Tongue (tissue), 2 donors: Measurements from ENCODE around the gene CSK. TPM values are rescaled to one million over a fixed set of nuclear protein-coding genes. Genes with fewer than 3 reads are reported as not detected.
A peak's percentile ranks its signal among the peaks of the same experiment; 100 is the strongest.

Experiments used
- DNase-seq: peaks from one replicate; pipeline ENCODE4 v3.0.0-alpha.2; 2015
- total RNA-seq: library from RNA; depleted of rRNA; stranded (reverse); fragments of >200 nt; gene quantifications from one replicate; pipeline ENCODE4 v1.2.3, GENCODE V29; 2014

The CSK gene
- total RNA-seq, 1 donor from 2014 or later = 27.6 TPM

DNA sequence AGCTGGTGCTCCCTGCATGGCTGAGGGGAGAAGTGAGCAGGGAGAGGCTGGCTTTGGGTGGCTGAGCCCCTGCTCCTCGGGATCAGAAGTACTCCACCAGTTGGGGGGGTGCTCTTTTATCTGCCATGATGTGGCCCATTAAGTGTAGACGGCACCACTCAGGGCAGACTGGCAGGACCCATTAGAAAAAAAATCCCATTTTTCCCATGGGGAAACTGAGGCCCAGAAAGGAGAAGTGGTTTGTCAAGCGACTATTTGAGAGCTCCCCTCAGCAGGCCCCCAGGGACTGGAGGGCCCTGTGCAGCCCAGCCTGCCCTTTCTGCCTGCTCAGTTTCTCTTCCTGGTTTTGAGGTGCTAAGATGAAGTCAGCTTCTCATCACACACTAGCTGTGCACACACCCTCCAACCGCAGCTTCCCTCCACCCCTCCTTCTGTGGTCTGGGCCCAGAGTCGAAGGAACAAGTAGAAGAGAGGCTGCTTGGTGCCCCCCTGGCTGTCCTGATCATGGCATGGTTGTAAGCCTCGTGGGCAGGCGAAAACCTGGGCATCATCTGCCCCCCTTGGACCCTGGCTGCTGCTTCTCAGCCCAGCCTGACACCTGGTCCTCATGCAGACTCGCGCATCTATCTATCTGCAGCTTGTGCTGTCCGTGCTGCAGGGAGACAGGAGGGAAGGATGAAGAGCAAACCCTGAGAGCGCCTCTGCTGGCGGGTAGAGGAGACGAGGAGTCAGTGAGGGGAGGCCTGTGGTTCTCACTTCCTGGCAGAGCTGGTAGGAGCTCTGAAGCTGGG is 5.6 kb downstream of the CSK start:
- peak; percentile 50 for DNase-seq

GRCh38 chr15:74788042-74788682 is 6.3 kb downstream of the CSK start:
- no peak for DNase-seq

DNA sequence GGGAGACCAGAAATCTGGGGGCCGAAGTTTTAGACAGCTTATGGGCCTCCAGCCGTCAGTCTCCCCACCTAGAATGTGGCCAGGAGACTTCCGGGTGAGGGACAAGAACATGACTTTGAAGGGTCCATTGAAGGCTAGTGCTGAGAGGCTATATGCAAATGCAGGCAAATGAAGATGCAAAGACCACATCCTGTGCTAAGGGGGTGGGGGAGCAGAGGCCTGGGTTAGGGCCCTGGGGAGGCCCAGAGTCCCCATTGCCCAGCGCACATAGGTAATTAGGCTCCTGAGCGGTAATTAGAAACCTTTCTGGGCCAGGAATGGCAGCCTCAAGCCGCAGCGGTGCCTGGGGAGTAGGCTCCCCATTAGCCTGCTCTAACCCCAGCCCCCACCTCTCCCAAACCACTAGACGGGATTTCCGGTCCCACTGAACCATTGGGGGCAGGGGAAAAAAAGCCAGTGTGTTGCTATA is 6.8 kb downstream of the CSK start:
- no peak for DNase-seq

GRCh38 chr15:74789171-74789631 is 7.3 kb downstream of the CSK start:
- DNase-seq = no peak

GRCh38 chr15:74789741-74790079 is 7.8 kb downstream of the CSK start:
- DNase-seq = no peak

GRCh38 chr15:74790080-74790916 is 8.4 kb downstream of the CSK start:
- peak; percentile 73 for DNase-seq

DNA sequence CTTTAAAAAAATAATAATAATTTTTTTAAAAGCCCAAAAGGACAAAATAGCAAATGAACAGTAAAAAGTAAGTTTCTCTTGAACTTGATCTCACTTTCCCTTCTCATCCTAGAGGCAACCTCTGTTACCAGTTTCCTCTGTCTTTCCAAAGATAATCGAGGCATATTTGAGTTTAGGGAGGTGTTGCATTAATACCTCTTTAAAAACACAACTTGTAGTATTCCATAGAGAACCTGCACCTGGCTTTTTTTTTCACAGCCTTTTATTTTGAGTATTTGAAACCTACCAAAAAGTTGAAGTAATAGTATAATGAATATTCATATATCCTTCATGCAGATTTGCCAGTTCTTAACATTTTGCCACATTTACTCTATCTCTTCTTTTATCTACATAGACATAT is 9.1 kb downstream of the CSK start:
- no peak for DNase-seq

GRCh38 chr15:74791667-74792066 is 9.8 kb downstream of the CSK start:
- DNase-seq = no peak

DNA sequence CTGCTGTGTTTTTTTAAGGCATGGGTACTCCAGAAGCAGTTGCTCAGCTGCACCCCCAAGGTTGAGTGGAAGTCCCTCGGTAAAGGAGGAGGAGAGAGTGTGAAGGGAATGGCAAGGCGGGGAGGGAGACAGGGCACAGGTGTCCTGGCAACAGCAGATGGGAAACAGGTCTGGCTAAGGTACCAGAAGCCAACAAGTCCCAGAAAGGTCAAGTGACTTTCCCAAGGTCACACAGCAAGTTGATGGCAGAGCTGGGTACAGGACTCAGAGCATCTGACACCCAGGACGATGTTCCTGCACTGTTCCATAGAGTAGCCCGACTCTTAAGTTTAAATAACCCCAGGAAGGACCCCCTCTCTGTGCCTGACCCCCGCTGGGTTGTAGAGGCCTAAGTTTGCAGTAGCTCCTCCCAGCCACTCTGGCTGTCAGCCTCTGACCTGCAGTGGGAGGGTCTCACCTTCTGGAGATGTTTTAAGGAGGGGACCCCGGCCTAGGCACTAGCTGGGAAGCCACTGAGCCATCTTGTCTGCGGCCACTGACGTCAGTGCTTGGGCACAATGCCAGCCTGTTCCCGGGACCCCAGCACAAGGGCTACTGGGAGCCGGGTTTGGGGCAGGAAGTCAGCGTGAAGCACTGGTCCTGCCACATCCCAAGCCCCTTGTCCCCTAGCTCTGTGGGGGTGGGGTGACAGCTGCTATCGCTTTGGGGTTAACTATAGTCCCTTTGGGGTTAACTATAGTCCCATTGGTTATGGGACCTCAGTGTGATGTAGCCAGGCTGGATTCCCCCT is 10.5 kb downstream of the CSK start:
- no peak for DNase-seq

GRCh38 chr15:74793135-74794028 is 11.5 kb downstream of the CSK start:
- no peak for DNase-seq

GRCh38 chr15:74794248-74794969 is 12.5 kb downstream of the CSK start:
- DNase-seq = no peak

DNA sequence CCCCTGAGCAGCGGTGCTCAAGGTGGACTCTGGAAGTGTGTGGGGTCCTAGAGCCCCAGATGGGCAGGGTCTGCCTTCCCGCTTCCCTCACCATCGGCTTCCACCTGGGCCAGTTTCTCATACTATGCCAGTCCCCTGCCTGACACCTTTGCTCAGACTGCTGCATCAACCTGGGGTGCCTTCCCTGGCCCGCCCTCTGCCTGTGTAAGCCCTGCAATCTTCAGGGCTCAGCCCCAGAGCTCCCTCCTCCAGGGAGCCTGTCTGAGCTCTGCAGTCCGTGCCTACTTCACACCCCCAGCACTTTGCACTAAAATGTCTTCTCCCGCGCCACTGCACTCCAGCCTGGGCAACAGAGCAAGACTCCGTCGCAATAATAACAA is 13.1 kb downstream of the CSK start:
- no peak for DNase-seq

DNA sequence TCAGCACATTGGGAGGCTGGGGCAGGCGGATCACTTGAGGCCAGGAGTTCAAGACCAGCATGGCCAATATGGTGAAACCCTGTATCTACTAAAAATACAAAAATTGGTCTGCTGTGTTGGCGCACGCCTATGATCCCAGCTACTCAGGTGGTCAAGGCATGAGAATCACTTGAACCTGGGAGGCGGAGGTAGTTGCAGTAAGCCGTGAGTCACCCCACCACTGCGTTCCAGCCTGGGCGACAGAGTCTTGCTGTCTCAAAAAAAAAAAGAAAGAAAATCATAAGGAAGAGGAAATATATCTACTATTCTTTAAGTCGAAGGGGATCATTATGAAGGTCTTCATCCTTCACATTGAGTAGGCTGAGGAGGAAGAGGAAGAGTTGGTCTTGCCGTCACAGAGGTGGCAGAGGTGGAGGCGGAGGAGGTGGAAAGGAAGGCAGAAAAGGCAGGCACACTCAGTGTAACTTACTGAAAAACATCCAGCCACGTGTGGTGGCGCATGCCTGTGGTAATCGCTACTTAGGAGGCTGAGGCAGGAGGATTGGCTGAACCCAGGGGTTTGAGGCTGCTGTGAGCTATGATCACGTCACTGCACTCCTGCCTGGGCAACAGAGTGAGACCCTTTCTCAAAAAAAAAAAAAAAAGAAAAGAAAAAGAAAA is 14.2 kb downstream of the CSK start:
- DNase-seq = no peak

- no peak for DNase-seq
These were observed 16.7 kb downstream of the CSK start for GRCh38 chr15:74798388-74799254.

DNA sequence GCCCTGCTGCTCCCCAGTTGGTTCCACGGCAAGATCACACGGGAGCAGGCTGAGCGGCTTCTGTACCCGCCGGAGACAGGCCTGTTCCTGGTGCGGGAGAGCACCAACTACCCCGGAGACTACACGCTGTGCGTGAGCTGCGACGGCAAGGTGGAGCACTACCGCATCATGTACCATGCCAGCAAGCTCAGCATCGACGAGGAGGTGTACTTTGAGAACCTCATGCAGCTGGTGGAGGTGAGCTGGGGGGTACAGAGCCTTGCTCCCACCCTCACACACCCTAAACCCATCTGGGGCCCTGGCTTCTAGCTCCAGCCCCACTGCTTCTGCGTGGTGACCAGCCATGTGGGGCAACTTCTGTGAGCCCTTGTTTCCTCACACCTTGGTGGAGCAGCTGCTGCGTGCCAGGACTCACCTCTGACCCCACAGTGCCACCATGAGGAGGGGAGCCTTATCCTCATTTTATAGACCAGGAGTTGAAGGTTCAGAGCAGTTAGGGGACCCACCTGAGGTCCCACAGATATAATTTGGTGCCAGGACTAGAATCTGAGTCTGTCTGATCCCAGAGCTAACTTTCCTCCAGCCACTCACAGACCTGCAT is 17.5 kb downstream of the CSK start:
- DNase-seq = no peak

- DNase-seq = peak; percentile 62
These were observed 18.1 kb downstream of the CSK start for GRCh38 chr15:74799856-74800558.

DNA sequence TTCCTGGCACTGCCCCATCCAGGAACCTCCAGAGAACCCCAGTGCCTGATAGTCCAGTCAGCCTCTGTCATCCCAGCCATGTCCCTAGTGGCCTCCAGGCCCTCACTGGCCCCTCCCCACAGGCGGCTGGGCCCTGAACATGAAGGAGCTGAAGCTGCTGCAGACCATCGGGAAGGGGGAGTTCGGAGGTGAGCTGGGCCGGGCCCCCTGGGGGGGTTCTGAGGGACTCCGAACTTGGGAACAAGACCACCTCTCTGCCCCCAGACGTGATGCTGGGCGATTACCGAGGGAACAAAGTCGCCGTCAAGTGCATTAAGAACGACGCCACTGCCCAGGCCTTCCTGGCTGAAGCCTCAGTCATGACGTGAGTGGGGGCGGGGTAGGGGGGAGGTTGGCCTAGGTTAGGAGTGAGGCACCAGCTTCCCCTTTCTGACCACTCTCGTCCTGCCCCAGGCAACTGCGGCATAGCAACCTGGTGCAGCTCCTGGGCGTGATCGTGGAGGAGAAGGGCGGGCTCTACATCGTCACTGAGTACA is 18.7 kb downstream of the CSK start:
- DNase-seq = no peak
